Measurements from ENCODE around the gene GALNT10.

DNA sequence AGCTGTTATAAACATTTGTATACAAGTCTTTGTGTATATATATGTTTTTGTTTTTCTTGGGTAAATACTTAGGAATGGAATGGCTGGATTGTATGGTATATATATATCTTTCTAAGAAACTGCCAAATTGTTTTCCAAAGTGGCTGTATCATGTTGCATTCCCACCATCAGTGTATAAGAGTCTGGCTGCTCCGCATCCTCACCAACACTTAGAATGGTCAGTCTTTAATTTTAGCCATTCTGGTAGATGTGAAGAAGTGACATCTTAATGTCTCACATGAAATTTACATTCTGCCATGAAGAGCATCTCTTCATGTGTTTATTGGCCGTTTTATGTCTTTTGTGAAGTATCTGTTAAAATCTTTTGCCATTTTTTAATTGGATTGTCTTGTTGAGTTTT, 31.9 kb downstream of the GALNT10 start:
- no peak for TF ChIP-seq GATA3 (IDR thresholded peaks at IDR 0.05; ENCODE audit: low read depth, low read length)
- no peak for TF ChIP-seq GATA2 (IDR thresholded peaks at IDR 0.05; ENCODE audit: low read depth, low read length)
